ENCODE data around the gene PRRG2.

- TF ChIP-seq SIN3A (IDR thresholded peaks at IDR 0.05; ENCODE audit: borderline replicate concordance, insufficient read depth, low read length), result no peak
- TF ChIP-seq POLR2AphosphoS5 (IDR thresholded peaks at IDR 0.05; ENCODE audit: low read depth, low read length), result no peak
- TF ChIP-seq REST (IDR thresholded peaks at IDR 0.05; ENCODE audit: insufficient read depth in 1 of 2, low read depth in 2 of 2, low read length in 2 of 2), result no peak
- no peak for TF ChIP-seq TAF1 (IDR thresholded peaks at IDR 0.05; ENCODE audit: borderline replicate concordance, insufficient read depth, low read length)
- TF ChIP-seq FOXP2 (optimal IDR thresholded peaks at IDR 0.05; ENCODE audit: borderline replicate concordance, extremely low read depth, extremely low read length, insufficient read depth), result no peak
These were observed 28.4 kb upstream of the PRRG2 start for GRCh38 chr19:49552749-49553148.

Measured in PFSK-1 (cell line).